Transverse colon (tissue), 3 donors: ENCODE results near the gene SLC39A3.

Experiments
- POLR2A ChIP-seq: fragments of 450-650 bp; IDR thresholded peaks from one replicate; pipeline ENCODE4 v1.6.1; 2016; ENCODE audit warnings: antibody characterized with exemption, mild to moderate bottlenecking, moderate library complexity
- TF ChIP-seq, protein P1 (sequence below), 5 experiments: fragments of 200-600 bp in 3 of 5; fragments of 450-650 bp in 2 of 5; sonication (generic) in 3 of 5; IDR thresholded peaks; 1 replicate in 2 of 5; 2 replicates in 3 of 5; pipeline ENCODE4 v1.5.1; 2016 to 2017; ENCODE audit warnings: antibody characterized with exemption in 5 of 5, inconsistent platforms in 3 of 5, mild to moderate bottlenecking in 2 of 5, moderate library complexity in 1 of 5

DNA sequence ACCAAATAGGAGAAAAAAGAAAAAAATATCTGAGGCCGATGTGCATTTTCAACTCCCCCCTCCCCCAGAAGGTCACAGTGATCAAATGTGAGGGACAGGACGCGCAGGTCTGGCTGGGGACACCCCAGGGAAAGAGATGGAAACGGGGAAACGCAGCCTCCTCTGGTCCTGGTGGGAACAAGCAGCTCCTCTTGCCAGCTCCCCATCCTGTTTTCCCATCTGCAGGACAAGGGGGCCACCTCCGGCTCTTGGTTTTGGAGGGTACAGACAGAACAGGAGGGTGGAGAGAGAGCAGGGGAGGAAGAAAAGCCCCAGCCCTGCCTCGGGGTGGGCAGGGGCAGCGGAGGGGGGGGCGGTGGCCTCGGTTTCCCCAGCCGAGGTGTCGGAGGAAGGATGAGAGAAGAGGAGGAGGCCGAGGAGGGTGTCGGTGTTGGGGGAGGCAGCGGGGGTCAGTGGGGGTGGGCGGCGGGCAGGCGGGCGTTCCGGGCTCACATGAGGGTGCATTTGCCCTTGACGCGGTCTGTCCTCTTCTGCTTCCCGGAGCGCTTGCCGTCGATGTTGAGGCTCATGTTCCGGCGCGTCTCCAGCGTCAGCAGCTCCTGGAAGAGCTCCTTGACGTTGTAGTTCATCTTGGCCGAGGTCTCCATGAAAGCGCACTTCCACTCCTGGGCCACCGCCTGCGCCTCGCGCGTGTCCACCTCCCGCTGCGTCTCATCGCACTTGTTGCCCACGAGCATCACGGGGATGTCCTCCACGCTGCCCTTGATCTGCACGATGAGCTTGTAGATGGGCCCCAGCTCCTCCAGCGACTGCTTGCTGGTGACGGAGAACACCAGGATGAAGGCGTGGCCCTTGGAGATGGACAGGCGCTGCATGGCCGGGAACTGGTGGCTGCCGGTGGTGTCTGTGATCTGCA is 22.8 kb downstream of the SLC39A3 start:
- TF ChIP-seq POLR2A = no peak
- TF ChIP-seq, protein P1, sequence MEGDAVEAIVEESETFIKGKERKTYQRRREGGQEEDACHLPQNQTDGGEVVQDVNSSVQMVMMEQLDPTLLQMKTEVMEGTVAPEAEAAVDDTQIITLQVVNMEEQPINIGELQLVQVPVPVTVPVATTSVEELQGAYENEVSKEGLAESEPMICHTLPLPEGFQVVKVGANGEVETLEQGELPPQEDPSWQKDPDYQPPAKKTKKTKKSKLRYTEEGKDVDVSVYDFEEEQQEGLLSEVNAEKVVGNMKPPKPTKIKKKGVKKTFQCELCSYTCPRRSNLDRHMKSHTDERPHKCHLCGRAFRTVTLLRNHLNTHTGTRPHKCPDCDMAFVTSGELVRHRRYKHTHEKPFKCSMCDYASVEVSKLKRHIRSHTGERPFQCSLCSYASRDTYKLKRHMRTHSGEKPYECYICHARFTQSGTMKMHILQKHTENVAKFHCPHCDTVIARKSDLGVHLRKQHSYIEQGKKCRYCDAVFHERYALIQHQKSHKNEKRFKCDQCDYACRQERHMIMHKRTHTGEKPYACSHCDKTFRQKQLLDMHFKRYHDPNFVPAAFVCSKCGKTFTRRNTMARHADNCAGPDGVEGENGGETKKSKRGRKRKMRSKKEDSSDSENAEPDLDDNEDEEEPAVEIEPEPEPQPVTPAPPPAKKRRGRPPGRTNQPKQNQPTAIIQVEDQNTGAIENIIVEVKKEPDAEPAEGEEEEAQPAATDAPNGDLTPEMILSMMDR (IDR thresholded peaks at IDR 0.05) = no peak
